ENCODE measurements around the gene C1orf141.
"Not testable (repeated sequence)": the region's sequence is repeated elsewhere in the genome, so short reads cannot be mapped to it uniquely, and the experiment has no call there.

Gene C1orf141

DNA sequence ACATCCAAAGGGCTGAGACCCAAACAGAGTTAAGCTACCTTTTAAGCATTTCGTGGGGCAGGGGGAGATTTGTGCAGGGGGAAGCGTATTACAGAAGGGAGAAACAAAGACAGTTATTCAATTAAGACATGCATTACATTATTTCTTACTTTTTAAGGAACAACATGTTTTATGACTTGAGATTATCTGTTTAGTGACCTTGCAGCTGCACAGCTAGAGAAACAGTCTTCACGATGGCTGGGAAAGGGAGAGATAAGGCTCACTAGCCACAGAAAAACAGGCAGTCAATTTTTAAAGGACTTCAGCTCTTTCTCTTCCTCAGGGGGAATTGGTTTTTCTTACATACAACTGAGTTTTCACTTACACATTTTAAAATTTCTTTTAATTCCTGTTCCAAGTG is 7.1 kb upstream of the C1orf141 start:
- DNase-seq, result not testable (repeated sequence)

- DNase-seq, result no peak
Observed at GRCh38 chr1:67140460-67140859, 5.7 kb upstream of the C1orf141 start.

- DNase-seq, result no peak
Observed at GRCh38 chr1:67138813-67139499, 4.2 kb upstream of the C1orf141 start.

GRCh38 chr1:67137307-67137753 is 2.6 kb upstream of the C1orf141 start:
- DNase-seq, result no peak

DNA sequence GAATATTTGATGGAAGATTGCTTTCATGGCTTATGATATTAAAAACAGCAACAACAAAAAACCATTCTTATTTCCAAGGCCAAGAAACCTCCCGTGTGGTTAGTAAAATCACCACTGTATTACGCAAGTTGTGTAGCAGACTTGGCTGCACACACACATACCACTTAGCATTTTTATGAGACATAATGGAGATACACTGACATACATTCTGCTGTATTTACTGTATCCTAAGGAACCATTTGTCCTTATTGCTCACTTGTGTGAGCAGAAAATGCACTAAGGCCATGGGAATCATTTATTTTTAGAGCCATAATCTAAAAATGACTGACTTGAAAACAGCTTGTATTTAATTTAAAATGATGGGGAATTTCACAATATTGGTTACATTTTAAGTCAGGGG is 584 bp upstream of the C1orf141 start:
- DNase-seq, result no peak

DNA sequence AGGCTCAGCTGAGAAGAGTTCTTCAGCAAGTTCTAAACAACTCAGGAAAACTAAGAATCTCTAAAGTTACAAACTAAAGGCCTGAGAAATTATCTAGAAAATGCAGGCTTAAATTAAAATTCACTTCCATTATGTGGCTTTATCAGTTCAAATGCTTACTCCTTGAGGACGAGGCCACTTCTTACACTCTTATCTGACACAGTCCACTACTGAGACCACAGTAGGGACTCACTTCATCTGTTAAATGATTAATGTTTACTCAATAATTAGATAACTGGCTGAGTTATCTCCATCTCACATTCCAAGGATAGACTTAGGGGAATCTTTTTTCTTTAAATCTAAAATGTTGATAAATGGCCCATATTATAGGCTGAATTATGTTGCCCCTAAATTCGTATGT is 1.6 kb downstream of the C1orf141 start:
- DNase-seq, result no peak

GRCh38 chr1:67130673-67131072 is 4.1 kb downstream of the C1orf141 start:
- no peak for DNase-seq

GRCh38 chr1:67126974-67127373 is 7.8 kb downstream of the C1orf141 start:
- no peak for DNase-seq

GRCh38 chr1:67126111-67126746 is 8.5 kb downstream of the C1orf141 start:
- DNase-seq, result no peak

GRCh38 chr1:67124455-67124854 is 10.3 kb downstream of the C1orf141 start:
- DNase-seq, result no peak

- DNase-seq, result no peak
Observed at GRCh38 chr1:67120855-67121619, 13.7 kb downstream of the C1orf141 start.

DNA sequence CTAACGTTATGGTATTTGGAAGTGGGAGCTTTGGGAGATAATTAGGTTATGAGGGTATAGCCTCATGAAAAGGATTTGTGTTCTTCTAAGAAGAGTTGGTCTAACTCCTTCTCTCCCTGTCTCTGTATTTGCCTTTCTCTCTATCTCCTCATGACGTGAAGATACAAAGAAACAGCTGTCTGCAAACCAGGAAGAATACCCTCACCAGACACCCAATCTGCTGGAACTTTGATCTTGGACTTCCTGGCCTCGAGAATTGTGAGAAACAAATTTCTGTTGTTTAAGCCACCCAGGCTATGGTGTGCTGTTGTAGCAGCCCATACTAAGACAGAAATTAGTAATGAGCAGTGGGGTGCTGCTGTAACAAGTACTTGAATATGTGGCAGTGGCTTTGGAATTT is 16.1 kb downstream of the C1orf141 start:
- no peak for DNase-seq

DNA sequence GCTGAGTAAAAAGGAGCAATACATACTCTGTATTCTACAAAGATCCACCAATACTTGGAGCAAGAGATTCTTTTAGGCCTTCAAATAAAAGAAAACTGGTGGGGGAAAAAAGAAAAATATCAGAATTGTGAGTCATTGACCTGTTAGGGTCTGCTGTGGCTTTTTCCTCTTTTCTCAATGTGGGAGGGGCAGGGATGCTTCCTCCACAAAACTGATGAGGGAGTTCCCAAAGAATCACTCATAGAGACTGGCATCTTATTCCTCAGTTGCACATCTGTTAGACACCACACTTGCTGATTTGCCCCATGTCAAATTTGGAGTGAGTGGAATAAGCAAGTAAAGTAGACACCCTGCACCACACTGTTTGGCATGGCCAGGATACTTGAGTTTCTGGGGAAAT is 16.6 kb downstream of the C1orf141 start:
- DNase-seq, result no peak

- no peak for DNase-seq
Observed at GRCh38 chr1:67114162-67114561, 20.6 kb downstream of the C1orf141 start.

DNA sequence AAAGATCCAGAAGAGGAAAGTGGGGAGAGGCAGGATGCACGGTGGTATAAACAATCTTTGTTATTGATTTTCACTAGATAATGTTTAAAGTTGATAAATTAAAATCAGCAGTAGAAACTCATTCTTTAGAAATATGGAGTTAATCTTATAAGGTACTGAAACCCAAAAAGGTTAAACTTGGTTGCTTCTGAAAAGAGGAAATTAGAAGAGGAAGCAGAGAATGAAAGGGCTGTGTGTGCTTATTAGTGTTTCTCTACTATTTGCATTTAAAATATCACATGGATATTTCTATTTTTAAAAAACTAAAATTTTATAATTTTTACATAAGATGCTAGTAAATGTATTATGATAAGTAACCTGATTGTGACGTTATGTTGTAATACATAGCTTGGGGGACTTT is 24.4 kb downstream of the C1orf141 start:
- DNase-seq, result no peak

GRCh38 chr1:67105508-67105907 is 29.3 kb downstream of the C1orf141 start:
- no peak for DNase-seq

DNA sequence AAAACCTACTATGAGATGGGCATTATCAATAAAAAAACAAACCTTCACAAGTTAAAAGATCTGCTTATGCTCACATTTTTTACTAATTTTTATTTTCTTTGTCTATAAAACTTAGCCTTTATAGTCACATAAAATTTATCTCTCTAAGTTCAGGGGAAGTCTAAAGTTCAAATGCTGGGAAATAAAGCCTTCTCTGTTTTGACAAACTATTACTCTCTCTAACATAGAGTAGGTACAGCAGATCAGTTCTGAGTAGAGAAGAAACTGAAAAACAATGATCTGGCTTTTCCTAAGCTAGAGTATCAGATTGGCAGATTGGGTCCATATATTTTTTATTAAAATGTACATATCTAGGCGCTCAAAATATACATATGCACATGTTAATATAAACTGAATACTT is 31.2 kb downstream of the C1orf141 start:
- no peak for DNase-seq

DNA sequence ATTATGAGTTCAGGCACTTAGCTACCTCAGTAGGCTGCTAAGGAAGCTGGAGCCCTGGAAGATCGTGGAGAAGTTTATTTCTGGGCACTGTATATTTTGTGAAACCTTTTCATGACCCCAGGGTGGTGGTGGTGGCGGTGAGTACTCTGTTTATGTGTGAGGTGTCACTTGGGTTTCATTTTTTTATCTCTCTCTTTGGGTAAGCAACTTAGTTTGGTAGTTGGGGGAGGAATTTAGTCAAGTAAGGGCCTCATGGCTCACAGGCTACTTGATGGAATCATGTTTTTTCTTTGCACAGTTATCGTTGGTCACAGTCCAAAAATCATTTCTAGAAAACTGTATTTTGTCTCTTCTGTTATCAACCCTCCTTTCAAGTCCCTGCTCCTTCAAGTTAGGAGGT is 33.9 kb downstream of the C1orf141 start:
- DNase-seq, result no peak

DNA sequence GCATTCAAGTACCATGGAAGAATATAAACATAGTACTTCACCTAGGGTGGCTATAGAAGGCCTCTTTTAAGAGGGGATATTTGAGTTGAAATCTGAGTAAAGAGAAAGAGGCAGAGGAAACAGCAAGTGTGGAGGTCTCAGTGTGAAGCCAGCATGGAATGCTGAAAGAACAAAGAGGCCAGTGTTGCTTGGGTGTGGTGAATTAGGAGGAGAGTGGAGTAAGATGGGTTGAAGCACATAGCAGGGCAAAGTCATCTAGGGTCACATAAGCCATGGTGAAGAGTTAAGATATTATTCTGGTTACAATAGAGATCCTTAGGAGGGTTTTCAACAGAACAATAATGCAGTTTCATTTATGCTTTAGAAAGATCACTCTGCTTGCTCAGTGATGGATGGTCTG is 37.5 kb downstream of the C1orf141 start:
- DNase-seq, result no peak

- no peak for DNase-seq
Observed at GRCh38 chr1:67094191-67094590, 40.6 kb downstream of the C1orf141 start.

DNA sequence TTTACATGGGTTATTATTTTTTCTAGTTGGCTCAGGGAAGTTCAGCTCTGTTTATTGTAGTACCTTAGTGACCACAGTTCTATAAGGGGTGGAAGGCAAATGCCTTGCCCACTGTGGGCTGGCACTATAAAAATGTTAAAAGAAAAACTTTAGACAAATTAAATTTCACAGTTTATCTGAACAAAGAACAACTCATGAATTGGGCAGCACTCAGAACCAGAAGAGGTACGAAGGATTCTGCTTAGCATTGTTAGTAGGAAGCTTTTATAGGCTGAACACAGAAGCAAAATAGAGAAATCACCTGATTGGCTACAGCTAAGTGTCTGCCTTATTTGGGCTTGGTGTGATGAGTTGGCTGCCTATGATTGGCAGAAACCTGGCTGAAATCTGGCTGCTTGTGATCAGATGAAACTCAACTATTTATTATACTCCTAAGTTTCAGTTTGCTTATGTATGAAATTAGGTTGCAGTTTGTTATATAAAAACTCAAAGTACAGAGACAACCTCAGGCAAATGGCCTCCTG is 45.0 kb downstream of the C1orf141 start:
- no peak for DNase-seq

DNA sequence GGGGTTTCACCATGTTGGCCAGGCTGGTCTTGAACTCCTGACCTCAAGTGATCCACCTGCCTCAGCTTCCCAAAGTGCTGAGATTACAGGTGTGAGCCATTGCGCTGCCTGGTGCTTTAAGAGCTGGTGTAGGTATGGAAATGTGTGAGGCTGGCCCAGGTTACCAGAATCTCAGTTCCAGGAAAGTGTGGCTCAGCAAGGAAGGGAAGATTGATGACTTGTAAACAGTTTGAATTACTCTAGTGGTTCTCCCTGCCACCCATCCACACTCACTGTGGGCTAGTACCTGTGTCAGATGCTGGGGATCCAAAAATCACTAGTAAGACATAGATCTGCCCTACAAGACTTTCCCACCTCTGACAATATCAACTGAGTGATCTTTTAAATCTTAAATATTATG is 46.3 kb downstream of the C1orf141 start:
- DNase-seq, result no peak

DNA sequence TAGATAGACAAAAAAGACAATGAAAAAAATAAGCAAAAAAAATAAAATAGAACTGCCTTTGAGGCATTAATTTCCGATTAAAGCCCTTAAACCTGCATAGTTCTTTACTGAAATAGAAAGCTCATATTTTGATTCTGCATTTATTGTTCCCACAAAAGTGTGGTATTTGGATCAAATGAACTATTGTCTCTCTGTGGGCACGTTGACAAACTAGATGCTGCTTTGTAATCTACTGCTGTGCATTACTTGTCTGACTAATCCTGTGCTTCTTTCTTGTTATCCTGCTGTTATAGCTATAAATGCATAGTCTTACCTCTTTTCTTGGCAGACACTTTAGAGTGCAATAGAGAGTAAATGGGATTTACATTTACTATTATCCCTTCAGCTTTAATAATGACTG is 49.4 kb downstream of the C1orf141 start:
- DNase-seq, result no peak

GRCh38 chr1:67084765-67085318 is 49.9 kb downstream of the C1orf141 start:
- DNase-seq, result no peak
